GM18519 (cell line): ENCODE results near the gene FDXR.

Experiments used
- ATAC-seq: cut with Tn5 transposase; IDR thresholded peaks from one replicate; pipeline ENCODE4 v1.9.1; 2021; ENCODE audit warnings: mild to moderate bottlenecking, moderate library complexity; ENCODE audit not compliant: unreplicated experiment, low FRiP score

The FDXR gene

DNA sequence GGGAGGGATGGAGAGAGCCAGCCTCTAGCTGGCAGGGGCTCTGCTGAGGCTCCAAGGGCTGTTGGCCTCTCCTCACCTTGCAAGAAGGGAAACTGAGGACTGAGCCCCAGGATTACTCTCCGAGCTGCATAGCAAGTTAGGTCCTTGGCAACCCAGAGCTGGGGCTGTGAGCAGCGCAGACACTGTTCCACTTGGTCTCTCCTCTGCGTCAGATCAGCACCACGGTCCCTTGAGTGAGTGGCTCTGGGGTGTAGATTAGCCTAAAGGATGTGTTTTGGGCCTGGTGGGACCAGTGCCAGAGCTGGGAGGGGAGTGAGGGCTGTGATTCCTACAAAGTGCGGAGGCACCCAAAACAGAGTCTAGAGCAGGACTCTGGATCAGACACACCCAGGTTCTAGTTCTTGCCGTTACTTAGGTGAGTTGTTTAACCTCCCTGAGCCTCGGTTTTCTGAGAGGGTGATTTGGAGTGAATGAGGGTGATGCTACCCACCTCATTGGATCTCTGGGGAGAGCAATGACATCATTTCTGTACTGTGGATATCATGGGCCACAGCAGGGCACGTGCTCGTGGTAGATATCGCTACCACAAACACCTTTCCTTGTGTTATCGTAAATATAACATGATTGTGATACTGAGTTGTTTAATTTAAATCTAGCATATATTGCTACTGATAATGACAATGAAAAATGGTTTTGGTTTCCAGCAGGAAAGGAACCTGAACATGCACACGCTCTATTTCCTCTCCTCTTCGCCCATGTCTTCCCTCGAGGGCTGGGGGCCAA is 28.8 kb upstream of the FDXR start:
- no peak for ATAC-seq

DNA sequence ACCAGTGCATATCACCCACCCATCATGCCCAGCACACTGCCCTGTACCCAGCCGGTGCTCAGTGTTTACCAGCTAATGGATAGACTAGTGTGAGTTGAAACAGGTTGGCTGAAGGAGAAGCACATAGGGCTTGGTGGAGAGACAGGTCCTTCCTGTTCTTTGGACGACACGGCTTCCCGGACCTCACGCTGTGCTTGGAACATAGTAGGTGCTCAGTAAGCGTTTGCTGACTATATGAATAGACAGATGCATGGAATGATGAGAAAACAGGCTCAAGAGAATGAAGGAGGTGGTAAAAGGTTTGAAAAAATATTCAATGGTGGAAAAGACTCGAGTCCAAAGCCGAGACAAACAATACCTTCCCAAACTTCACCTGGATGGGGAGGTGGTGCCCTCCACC is 27.4 kb upstream of the FDXR start:
- ATAC-seq, result no peak

DNA sequence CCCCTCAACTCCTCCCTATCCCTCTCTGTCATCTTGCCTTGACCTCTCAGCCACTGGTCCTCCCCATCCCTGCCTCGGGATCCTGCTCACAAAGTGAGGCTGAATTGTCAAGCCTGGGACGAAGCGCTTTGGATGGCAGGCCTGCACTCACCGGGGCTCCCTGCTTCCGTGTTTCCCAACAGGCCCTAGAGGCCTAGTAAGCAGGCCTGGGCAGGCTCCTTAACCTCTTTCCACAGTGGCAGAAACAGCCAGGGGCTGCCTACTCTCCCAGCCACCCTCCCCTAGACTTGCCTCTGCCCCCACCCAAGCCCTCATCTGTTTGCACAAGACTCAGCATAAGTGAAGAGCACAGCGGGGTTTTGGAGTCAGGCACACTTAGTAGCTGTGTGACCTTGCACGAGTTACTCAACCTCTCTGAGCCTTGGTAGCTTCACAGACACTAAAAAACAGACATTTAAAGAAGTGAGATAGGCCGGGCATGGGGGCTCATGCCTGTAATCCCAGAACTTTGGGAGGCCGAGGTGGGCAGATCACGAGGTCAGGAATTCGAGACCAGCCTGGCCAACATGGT is 25.7 kb upstream of the FDXR start:
- ATAC-seq, result no peak

DNA sequence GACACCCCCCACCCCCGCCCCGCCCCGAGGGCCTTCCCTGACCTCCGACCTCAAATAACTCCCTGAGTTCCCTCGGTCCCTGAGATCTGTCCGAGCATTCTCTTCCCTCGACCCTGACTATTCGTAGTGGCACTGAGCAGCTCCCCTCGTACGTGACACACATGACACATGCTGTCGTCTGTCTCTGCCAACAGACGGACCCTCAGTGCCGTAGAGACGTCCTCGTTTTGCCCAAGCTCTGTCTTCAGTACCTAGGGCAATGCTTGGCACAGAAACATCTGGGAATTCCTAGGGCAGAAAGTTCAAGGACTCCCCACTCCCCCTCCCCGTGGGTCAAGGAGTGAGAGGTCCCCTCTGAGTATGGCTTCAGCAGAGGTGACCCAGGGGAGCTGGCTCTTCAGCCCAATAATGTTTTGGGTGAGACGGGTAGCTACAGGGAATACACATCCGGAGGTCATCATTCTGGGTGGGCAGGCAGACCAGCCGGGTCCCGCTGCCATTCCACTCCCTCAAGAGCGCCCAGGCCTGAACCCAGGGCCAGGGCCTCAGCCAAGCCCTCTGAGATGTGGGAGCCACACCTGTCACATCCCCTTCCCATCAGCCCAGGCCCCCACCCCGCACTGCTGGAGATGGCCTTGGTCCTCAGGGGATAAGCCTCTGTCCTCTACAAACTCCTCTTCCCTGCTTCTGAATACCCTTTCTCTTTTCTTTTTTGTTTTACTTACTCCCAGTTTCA is 21.3 kb upstream of the FDXR start:
- no peak for ATAC-seq

DNA sequence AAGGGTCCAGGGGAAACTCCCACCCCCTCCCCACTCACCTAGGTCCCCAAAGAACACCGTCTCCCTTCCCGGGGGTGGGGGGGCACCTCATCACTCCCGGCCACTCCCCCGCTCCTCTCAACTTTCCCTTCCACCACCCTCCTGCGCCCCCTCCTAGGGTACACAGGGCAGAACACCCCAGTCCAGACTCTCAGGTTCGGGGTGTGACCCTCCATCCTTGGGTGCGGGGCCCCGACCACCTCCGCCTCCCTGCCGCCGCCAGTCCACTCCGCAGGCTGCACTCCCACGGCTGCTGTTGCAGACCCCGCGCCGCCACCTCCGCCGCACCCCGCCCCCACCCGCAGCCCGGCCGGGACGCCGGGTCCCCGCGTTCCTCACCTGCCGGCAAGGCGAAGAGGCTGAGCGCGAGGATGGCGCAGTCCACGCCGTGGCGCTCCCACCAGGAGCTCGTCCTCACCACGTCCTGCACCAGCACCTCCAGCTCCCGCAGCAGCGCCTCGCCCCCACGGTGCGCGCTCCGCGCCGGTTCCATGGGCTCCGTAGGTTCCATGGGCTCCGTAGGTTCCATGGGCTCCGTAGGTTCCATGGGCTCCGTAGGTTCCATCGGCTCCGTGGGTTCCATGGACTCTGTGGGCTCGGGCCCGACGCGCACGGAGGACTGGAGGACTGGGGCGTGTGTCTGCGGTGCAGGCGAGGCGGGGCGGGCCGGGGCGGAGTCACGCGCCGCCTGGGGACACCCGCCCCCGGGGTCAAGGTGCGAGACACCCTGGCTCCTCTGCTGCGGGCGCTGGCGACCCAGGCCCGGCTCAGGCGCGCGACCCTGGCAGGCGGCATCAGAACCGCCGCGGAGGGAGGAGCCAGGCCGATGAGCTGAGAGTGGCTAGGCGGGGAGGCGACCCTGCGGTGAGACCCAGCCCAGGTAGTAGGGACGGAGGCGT is 20.4 kb upstream of the FDXR start, which contains the start of gene FADS6:
Gene FADS6, minus strand, starts transcription at position 660 of the 938 bp plus-strand sequence. Its CDS starts 38 bp downstream, at position 622.
- no peak for ATAC-seq

DNA sequence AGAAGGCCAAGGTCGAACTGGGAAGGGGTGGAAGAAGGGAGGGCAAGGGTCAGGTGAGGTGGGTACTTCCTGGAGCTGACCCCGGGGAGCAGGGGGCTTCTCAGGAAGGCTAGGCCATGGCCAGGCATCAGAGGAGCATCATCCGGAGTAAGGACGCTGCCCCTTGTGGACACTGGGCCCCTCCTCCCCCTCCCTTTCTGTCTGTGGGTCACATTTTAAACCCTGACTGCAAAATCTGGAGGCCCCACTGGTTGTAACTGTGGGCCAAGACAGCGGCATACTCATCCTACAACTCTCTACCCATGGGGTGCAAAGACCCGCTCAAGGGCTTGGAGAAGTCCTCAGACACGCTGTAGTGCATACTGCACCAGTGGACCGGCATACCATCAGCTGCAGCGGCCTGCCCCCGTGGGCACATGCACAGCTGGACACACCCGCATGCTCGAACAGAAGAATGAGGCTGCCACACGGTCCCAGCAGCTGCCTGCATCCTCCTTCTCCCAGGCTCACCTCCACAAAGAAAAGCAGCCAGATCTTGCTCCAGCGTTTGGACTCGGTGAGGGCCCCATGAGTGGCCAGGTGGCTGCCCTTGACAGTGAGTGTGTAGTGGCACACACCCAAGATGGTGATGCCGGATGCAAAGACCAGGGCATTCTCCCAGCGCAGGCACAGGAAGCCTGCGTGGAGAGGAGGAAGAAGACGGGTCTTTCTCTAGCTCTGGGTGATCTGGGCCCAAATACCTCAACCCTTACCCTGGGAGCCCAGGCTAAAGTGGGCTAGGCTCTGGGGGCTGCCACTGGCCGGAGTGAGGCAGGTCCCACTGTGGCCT is 19.4 kb upstream of the FDXR start:
- no peak for ATAC-seq

DNA sequence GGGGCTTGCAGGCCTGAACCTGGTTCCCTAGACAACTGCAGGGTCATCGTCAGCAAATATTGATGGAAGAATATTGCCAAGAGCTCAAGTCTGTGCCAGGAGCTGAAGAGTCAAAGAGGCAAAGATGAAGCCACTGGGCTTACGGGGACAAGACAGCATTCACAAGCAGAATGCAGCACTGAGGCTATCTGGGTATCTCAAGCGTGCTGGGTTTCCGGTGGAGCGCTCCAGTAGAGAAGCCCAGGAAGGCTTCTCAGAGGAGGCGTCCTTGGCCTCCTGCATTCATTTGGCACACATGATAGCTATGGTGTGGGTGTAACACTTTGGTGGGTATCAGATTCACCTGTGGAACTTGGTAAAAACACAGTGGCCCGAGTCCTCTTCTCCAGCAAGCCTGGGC is 17.8 kb upstream of the FDXR start:
- ATAC-seq, result no peak

DNA sequence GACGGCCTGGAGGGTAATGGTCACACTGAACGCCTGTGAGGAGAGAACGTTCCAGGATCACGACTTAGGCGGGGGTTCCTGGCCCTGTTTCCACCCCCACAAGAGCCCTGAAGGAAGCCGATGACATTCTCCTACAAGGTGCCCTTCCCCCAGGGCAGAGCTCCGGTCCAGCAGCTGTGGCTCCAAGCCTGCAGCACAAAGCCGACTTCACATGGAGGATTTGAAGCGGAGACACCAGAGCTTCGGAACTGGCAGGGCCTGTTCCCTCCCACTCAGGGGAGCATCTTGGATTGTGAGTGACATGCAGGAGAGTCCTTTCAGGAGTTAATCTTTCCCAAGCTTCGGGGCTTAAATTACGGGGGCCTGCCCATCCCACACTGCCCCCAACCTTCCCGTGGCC is 15.7 kb upstream of the FDXR start:
- no peak for ATAC-seq

DNA sequence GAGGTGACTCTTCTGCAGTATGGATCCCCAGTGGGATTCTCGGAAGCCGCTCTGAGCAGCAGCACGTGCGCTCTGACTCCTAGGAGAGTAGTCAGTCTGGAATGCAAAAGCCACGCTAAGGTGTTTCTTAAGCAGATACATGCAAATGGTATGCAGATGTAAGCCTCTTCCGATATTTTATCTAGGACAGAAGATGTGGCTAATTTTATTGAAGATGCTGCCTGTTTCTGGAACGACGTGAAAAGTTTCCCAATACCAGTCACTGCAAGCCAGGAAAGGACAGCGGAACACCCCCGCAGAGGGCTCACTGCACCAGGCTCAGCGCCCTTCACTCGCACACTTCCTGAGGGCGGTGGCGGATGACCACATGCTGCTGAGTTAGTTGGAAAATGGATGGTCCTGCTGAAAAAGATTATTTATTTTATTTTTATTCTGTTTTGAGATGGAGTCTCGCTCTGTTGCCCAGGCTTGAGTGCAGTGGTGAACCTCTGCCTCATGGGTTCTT is 10.5 kb upstream of the FDXR start:
- ATAC-seq, result no peak

DNA sequence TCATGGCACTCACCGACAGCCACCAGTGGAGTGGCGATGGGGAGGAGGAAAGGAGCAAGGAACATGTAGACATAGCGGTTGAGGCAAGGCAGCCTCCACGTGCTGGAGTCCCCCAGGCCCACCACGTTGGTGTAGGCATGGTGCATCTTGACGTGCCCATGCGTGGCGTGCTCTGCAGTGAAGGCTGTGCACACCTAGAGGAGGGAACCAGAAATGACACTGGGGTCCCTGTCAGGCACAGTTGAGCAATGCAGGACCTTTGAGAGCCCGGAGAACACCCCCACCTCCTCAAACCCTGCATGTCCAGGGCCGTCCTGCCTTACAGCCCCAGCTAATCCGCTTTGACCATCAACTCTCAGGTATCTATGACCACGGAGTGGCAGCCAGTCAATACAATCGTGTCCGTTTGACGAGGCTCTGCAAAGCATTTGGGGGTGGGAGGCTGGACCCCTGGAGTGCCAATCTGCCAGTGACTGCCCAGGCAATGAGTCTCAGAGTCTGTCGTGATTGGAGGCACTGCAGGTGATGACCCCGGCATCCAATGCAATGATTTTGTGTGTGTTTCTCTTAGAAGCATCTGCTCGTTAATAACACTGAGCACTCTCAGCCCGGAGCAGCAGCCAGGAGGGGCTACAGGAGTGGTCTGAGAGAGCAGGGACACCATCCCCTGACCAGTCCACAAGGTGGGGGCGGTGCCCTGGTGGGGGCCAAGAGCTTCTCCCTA is 9.9 kb upstream of the FDXR start:
- no peak for ATAC-seq

DNA sequence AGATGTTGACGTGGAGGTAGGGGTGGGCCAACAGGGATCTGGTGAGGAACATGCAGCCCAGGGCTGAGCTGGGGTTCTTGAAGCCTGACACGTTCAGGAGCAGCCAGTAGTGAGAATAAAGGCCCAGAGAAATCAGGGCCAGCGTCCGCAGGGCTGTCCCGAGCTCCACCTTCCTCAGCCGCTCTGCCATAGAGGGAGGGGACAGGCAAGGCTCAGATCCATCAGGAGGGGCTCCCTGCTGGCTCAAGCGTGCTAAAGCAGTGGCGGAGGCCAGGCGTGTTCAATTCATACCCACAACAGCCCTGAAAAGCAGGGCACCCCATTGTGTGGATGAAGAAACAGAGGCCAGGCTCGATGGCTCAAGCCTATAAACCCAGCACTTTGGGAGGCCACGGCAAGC is 8.3 kb upstream of the FDXR start:
- no peak for ATAC-seq

DNA sequence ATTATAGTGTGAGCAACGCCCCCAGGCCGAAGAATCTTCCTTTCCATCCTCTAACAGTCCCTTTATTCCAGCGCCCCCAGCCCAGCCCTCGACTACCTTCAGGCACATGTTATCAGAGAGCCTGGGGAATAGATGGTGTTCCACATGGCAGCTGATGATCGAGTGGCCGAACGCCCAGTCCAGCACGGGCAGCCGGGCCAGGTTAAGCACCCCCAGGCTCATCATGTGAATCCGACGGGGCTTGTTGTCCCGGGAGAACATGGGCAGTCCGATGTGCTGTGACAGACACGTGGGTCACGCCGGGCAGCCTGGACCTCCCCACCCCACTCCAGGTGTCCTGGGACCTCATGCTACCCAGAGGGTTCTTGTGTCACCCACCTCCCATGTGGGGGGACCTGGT is 6.5 kb upstream of the FDXR start:
- ATAC-seq, result no peak

DNA sequence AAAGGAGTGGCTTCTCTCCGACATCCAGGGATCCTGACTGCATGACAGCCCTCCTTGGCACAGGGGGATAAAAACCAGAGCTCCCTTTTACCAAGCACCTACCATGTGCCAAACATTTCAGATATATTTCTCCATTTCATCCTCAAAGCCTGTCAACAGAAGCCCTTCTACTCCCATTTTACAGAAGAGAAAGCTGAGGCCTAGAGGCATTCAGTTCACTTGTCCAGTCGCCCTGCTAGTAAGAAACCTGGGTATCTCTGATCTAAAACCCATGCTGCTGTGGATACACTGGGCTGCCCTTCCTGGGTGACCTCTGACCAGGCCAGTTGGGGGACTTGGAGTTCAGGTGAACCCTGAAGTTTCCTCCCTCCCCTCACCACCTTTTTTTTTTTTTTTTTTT is 5.9 kb upstream of the FDXR start:
- ATAC-seq, result no peak

DNA sequence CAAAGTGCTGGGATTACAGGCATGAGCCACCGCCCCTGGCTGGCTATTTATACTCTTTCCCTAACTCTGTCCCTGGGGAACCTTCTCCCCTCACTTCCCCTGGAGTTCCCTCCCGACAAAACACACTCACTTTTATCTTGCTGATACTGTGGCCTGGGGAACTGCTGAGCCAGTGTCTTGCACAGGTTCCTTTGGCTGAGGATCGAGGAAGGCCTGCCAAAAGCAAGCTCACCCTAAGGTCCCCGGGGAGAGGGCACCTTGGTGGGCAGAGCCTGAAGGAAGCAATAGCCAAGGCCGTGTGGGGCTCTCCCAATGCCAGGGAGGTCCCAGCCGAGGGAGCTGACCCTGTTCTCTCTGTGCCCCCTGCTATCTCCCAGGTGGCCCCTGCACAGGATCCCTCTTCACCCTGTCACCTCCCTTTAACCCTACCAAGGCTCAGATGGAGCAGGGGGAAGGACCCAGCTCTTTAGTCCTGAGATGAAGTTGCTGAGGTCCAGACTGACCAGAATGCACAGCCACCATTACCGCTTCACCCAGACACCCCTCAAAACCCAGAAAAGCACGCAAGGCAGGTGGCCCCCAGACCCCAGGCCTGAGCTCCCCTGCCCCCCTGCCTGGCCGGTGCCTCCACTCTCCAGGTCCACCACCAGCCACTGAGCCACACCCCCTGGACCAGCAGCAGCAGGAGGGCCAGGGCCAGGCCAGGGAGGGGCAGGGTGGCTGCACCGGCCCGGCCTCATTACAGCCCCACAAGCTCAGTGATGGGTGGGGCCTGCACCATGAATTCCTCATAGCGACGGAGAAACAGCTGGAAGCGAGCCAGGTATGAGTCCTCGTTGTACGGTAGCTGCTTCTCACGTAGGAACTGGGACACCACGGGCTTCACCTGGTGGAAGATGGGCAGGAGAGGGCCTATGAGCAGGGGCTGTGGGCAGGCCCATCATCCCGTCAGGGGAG is 5.1 kb upstream of the FDXR start:
- ATAC-seq, result no peak

DNA sequence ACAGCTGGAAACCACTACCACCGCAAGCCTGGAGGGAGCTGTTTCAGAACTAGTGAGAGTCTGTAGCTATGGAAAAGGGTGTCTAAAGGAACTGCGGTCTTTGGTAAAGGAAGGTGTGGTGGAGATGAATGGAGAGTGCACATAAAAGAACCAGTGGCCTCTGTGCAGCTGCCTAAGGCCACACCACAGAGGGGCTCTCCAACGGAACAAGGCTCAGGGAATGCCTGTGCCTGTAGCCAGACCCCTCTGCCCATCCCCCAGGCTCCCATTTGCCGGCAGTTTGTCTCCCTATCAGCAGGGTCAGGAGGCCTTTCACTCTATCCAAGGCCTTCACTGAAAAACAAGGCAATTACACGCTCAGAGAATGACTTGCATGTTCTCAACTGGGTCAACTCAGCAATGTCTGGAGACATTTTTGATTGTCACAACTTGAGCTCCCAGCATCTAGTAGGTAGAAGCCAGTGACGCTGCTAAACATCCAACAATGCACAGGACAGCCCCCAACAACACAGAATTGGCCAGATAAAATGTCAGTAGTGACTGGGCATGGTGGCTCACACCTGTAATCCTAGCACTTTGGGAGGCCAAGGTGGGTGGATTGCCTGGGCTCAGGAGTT is 3.3 kb upstream of the FDXR start:
- no peak for ATAC-seq

DNA sequence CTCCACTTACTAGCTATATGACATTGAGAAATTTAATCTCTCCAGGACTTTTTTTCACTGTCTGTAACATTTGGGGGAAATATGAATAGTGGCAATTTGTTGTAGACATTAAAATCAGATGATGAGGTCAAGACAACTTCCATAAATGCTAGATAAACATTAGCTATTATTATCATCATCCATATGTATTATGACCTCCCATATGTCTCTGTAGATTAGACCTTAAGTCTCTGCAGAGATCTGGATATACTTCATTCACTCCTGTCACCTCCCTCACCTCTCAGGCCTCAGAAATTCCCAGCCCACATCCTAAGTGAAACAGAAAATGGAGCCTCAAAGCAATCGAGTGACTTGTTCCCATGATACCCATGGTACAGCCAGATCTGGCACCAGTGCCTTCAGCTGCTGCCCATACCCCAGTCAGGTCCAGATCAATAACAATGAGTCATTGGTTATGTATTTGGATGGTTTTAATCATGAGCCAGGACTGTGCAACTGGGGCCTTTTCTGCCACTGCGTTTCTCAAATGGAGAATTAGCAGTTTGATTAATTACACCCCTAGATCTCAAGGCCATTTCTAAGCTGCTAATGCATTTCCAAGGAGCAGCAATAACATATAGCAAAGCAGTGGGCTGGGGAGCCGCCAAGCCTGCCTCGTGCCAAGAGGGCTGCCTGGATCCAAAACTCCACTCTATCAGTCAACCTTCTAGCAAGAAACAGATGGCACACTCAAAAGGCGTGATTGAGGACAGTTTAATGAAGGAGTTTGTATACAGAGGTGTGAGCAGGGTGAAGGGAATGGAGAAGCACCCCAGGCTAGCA is 2.6 kb upstream of the FDXR start:
- ATAC-seq, result no peak
